ENCODE measurements around the gene PTGS1. TPM values are rescaled to one million over a fixed set of nuclear protein-coding genes. Genes with fewer than 3 reads are reported as not detected.

Gene PTGS1
- total and polyA plus RNA-seq, 9 of the 15 experiments (the other 6 are each of a cell fraction or from before 2014, with no cell fraction given), result 3.4 to 12.9 (median 5.3) TPM

DNA sequence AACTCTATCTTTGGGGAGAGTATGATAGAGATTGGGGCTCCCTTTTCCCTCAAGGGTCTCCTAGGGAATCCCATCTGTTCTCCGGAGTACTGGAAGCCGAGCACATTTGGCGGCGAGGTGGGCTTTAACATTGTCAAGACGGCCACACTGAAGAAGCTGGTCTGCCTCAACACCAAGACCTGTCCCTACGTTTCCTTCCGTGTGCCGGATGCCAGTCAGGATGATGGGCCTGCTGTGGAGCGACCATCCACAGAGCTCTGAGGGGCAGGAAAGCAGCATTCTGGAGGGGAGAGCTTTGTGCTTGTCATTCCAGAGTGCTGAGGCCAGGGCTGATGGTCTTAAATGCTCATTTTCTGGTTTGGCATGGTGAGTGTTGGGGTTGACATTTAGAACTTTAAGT lies 21.5 kb downstream of the PTGS1 start:
- Histone ChIP-seq H3K27me3 (ENCODE audit: control insufficient read depth in 2 of 2, insufficient read depth in 2 of 2, low read length in 2 of 2) (peaks cover 0 to 6% of the 10 kb centered on the region in 2 experiments; a peak in 3 of 5 replicates), H4K20me1 (replicated peaks; ENCODE audit: control insufficient read depth, insufficient read depth, low read length) (no peaks in the 10 kb centered on the region), H3K9me3 (replicated peaks; ENCODE audit: control insufficient read depth, insufficient read depth, low read depth, low read length) (no peaks in the 10 kb centered on the region; the same call in 1 of the 2 replicates), H3K4me2 (ENCODE audit: insufficient read depth, low read length) (no peak overlapping the region), H3K4me3 (no peak overlapping the region), H3K9ac (ENCODE audit: insufficient read depth in 1 of 2, low read depth in 2 of 2, low read length in 2 of 2) (no peak overlapping the region), H3K9me1 (ENCODE audit: control insufficient read depth, insufficient read depth, low read length) (no peaks in the 10 kb centered on the region), H3K27ac (ENCODE audit: extremely low read depth, low read depth, low read length) (no peak overlapping the region), H3K36me3 (ENCODE audit: control insufficient read depth, insufficient read depth, low read length) (no peaks in the 10 kb centered on the region), H3K4me1 (replicated peaks in 1 of 2; ENCODE audit: control insufficient read depth in 2 of 2, insufficient read depth in 2 of 2, low read length in 2 of 2) (no peaks in the 10 kb centered on the region), H2AFZ (ENCODE audit: low read depth, low read length) (no peak overlapping the region), H3K79me2 (ENCODE audit: control insufficient read depth, insufficient read depth, low read length) (no peaks in the 10 kb centered on the region)
- POLR2A ChIA-PET, result interaction anchor here (1.3 kb wide), 1 partner anchor 12 kb away, joined by 6 read pairs; no protein-coding TSS in a partner anchor
- intact Hi-C loops (cut with micrococcal nuclease) (no loop called here), in situ Hi-C loops (cut with MboI) (no loop called here)
- FAIRE-seq, result no peak
- DNase-seq (ENCODE audit: extremely low read depth in 1 of 4, low spot score in 3 of 4), result no peak
- 25% methylated on average over 9 of the region's 9 CpGs for WGBS (ENCODE audit: insufficient coverage, low coverage, missing lambda C conversion rate)
- no peak for TF ChIP-seq TEAD2 (tag; IDR thresholded peaks at IDR 0.05)
- TF ChIP-seq HDAC1 (IDR thresholded peaks at IDR 0.05), result no peak
- TF ChIP-seq DNMT1 (IDR thresholded peaks at IDR 0.05), result no peak
- no peak for TF ChIP-seq E2F3 (CRISPR knock-in tag; IDR thresholded peaks at IDR 0.05)
- CTCF ChIA-PET (ENCODE audit: low intra/inter-chr PET ratio), result no interaction called here
- no peak for ATAC-seq
- no TSS peak for BruUV-seq (replicated peaks)

DNA sequence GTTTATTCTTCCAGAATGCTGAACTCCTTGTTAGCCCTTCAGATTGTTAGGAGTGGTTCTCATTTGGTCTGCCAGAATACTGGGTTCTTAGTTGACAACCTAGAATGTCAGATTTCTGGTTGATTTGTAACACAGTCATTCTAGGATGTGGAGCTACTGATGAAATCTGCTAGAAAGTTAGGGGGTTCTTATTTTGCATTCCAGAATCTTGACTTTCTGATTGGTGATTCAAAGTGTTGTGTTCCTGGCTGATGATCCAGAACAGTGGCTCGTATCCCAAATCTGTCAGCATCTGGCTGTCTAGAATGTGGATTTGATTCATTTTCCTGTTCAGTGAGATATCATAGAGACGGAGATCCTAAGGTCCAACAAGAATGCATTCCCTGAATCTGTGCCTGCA lies 21.9 kb downstream of the PTGS1 start:
- no peaks in the 10 kb centered on the region for H3K4me1 ChIP-seq (replicated peaks in 1 of 2; ENCODE audit: control insufficient read depth in 2 of 2, insufficient read depth in 2 of 2, low read length in 2 of 2)
- in situ Hi-C loops (cut with MboI), result no loop called here
- FAIRE-seq (no peak), DNase-seq (ENCODE audit: extremely low read depth in 1 of 4, low spot score in 3 of 4) (no peak), ATAC-seq (no peak)
- intact Hi-C loops (cut with micrococcal nuclease), result no loop called here
- H3K9me3 ChIP-seq (replicated peaks; ENCODE audit: control insufficient read depth, insufficient read depth, low read depth, low read length), result no peaks in the 10 kb centered on the region; the same call in 1 of the 2 replicates
- peaks cover 0 to 6% of the 10 kb centered on the region in 2 experiments; a peak in 3 of 5 replicates for H3K27me3 ChIP-seq (ENCODE audit: control insufficient read depth in 2 of 2, insufficient read depth in 2 of 2, low read length in 2 of 2)
- no TSS peak for BruUV-seq (replicated peaks)
- no peak overlapping the region for H3K4me3 ChIP-seq
- ChIA-PET POLR2A (interaction anchor here (0.7 kb wide), 1 partner anchor 539 kb away, joined by 3 read pairs; the partner anchor contains the start of gene ZBTB26), CTCF (ENCODE audit: low intra/inter-chr PET ratio) (no interaction called here)
- no peak overlapping the region for H3K9ac ChIP-seq (ENCODE audit: insufficient read depth in 1 of 2, low read depth in 2 of 2, low read length in 2 of 2)
- H3K4me2 ChIP-seq (ENCODE audit: insufficient read depth, low read length), result no peak overlapping the region
- no peak overlapping the region for H3K27ac ChIP-seq (ENCODE audit: extremely low read depth, low read depth, low read length)
- H3K36me3 ChIP-seq (ENCODE audit: control insufficient read depth, insufficient read depth, low read length), result no peaks in the 10 kb centered on the region
- H3K79me2 ChIP-seq (ENCODE audit: control insufficient read depth, insufficient read depth, low read length), result no peaks in the 10 kb centered on the region
- H3K9me1 ChIP-seq (ENCODE audit: control insufficient read depth, insufficient read depth, low read length), result no peaks in the 10 kb centered on the region
- no peak overlapping the region for H2AFZ ChIP-seq (ENCODE audit: low read depth, low read length)
- H4K20me1 ChIP-seq (replicated peaks; ENCODE audit: control insufficient read depth, insufficient read depth, low read length), result no peaks in the 10 kb centered on the region
- WGBS (ENCODE audit: insufficient coverage, low coverage, missing lambda C conversion rate), result 50% methylated on average over 2 of the region's 2 CpGs
- TF ChIP-seq RCOR1 (IDR thresholded peaks at IDR 0.05; ENCODE audit: borderline replicate concordance in 1 of 2, low read depth in 2 of 2, low read length in 2 of 2) (no peak), ZNF41 (CRISPR knock-in tag; conservative IDR thresholded peaks at IDR 0.05) (no peak)
- TF ChIP-seq, protein P1, sequence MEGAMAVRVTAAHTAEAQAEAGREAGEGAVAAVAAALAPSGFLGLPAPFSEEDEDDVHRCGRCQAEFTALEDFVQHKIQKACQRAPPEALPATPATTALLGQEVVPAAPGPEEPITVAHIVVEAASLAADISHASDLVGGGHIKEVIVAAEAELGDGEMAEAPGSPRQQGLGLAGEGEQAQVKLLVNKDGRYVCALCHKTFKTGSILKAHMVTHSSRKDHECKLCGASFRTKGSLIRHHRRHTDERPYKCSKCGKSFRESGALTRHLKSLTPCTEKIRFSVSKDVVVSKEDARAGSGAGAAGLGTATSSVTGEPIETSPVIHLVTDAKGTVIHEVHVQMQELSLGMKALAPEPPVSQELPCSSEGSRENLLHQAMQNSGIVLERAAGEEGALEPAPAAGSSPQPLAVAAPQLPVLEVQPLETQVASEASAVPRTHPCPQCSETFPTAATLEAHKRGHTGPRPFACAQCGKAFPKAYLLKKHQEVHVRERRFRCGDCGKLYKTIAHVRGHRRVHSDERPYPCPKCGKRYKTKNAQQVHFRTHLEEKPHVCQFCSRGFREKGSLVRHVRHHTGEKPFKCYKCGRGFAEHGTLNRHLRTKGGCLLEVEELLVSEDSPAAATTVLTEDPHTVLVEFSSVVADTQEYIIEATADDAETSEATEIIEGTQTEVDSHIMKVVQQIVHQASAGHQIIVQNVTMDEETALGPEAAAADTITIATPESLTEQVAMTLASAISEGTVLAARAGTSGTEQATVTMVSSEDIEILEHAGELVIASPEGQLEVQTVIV (CRISPR knock-in tag; IDR thresholded peaks at IDR 0.05; ENCODE audit: borderline replicate concordance), result no peak
- TF ChIP-seq, protein P2, sequence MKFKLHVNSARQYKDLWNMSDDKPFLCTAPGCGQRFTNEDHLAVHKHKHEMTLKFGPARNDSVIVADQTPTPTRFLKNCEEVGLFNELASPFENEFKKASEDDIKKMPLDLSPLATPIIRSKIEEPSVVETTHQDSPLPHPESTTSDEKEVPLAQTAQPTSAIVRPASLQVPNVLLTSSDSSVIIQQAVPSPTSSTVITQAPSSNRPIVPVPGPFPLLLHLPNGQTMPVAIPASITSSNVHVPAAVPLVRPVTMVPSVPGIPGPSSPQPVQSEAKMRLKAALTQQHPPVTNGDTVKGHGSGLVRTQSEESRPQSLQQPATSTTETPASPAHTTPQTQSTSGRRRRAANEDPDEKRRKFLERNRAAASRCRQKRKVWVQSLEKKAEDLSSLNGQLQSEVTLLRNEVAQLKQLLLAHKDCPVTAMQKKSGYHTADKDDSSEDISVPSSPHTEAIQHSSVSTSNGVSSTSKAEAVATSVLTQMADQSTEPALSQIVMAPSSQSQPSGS (CRISPR knock-in tag; IDR thresholded peaks at IDR 0.05), result no peak
- TF ChIP-seq, protein P3, sequence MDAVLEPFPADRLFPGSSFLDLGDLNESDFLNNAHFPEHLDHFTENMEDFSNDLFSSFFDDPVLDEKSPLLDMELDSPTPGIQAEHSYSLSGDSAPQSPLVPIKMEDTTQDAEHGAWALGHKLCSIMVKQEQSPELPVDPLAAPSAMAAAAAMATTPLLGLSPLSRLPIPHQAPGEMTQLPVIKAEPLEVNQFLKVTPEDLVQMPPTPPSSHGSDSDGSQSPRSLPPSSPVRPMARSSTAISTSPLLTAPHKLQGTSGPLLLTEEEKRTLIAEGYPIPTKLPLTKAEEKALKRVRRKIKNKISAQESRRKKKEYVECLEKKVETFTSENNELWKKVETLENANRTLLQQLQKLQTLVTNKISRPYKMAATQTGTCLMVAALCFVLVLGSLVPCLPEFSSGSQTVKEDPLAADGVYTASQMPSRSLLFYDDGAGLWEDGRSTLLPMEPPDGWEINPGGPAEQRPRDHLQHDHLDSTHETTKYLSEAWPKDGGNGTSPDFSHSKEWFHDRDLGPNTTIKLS (IDR thresholded peaks at IDR 0.05; ENCODE audit: borderline replicate concordance, low read depth), result no peak
